SH-SY5Y (cell line): ENCODE results near the gene NECAB3.

ENCODE experiments used
- GATA2 ChIP-seq: IDR thresholded peaks from 2 replicates; pipeline ENCODE4 v1.6.1; 2011; ENCODE audit warnings: mild to moderate bottlenecking, low read depth, low read length
- GATA3 ChIP-seq: IDR thresholded peaks from 2 replicates; pipeline ENCODE4 v1.6.1; 2011; ENCODE audit warnings: low read depth, mild to moderate bottlenecking, low read length, moderate library complexity

DNA sequence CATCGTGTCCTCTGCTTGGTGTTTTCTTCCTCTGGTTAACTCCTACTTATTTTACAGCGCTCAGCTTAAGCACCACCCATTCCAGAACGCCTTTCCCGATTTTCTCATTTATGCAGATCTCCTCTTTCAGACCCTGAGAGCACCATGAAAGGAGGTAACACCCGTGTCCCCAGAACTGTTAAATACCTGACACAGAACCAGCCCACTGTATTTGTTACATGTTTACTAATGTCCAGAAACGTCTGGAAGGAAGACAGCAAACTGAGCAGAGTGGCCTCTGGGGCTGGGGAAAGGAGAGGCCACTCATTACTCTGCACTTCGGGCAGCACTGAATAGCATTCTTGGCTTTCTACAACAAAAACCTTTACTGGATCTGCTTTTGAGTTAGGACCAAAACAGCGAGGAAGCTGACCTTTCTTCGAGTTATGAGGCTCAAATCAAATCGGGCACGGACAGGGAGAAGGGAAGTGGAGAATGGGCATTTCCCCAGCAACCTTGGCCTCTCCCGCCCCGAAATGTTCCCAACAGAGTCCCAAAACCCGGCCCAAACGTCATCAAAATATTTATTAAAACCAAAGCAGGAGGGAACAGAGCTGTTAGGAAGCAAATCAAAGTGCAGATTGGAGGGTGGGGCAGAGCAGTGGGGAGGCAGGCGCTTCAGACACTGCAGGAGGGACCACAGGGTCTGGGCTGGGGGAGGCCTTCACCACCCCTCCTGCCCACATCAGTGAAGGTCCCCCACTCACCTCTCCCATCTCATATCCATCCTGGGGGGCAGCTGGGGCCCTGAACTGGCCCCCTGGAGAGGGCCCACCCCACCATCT, 1.1 kb upstream of the NECAB3 start:
- TF ChIP-seq GATA2: no peak
- TF ChIP-seq GATA3: no peak
